OCI-LY1 (cell line): ENCODE results near the gene LIN9.

Experiments used
- H2AFZ ChIP-seq: fragments of 200-600 bp; sonication (generic), shearing (Covaris generic); 2 replicates; pipeline ENCODE4 v1.6.0; 2014; ENCODE audit warnings: antibody characterized with exemption, mild to moderate bottlenecking, low read length
- H3F3A ChIP-seq: fragments of 200-600 bp; sonication (generic), shearing (Covaris generic); 2 replicates; pipeline ENCODE4 v1.6.0; 2014; ENCODE audit warnings: mild to moderate bottlenecking, antibody characterized with exemption, low read length, moderate library complexity; ENCODE audit not compliant: insufficient read depth
- H3K27ac ChIP-seq: fragments of 200-600 bp; sonication (generic); 2 replicates; pipeline ENCODE4 v1.5.1; 2014; ENCODE audit warnings: low read length, mixed run types, mild to moderate bottlenecking, low read depth; ENCODE audit not compliant: poor library complexity, severe bottlenecking
- H3K27me3 ChIP-seq: fragments of 200-600 bp; sonication (generic); 2 replicates; pipeline ENCODE4 v1.6.0; 2014; ENCODE audit warnings: antibody characterized with exemption, mild to moderate bottlenecking, low read length, moderate library complexity; ENCODE audit not compliant: insufficient read depth
- H3K36me3 ChIP-seq: fragments of 200-600 bp; sonication (generic); 2 replicates; pipeline ENCODE4 v1.6.1; 2014; ENCODE audit warnings: mild to moderate bottlenecking, antibody characterized with exemption, low read length, moderate library complexity, mixed read lengths; ENCODE audit not compliant: insufficient read depth
- H3K4me1 ChIP-seq: fragments of 200-600 bp; sonication (generic); 2 replicates; pipeline ENCODE4 v1.5.1; 2014; ENCODE audit warnings: mild to moderate bottlenecking, low read length, moderate library complexity; ENCODE audit not compliant: insufficient read depth, severe bottlenecking
- H3K4me2 ChIP-seq: fragments of 200-600 bp; sonication (generic), shearing (Covaris generic); 2 replicates; pipeline ENCODE4 v1.6.1; 2014; ENCODE audit warnings: low read length
- H3K4me3 ChIP-seq: fragments of 200-600 bp; sonication (generic); 2 replicates; pipeline ENCODE4 v1.5.1; 2014; ENCODE audit warnings: low read length, low read depth, mild to moderate bottlenecking, mixed read lengths; ENCODE audit not compliant: poor library complexity, severe bottlenecking
- H3K79me2 ChIP-seq: fragments of 200-600 bp; shearing (Covaris generic); 2 replicates; pipeline ENCODE4 v1.6.1; 2016; ENCODE audit warnings: mixed run types, low read length, mixed read lengths; ENCODE audit not compliant: insufficient read depth
- H3K9ac ChIP-seq: fragments of 200-600 bp; sonication (generic), shearing (Covaris generic); 2 replicates; pipeline ENCODE4 v1.6.1; 2014; ENCODE audit warnings: mild to moderate bottlenecking, low read length, mixed read lengths
- H3K9me2 ChIP-seq: fragments of 200-600 bp; sonication (generic), shearing (Covaris generic); 2 replicates; pipeline ENCODE4 v1.6.1; 2014; ENCODE audit warnings: low read depth, mild to moderate bottlenecking, low read length, mixed read lengths
- H3K9me3 ChIP-seq: fragments of 200-600 bp; shearing (Covaris generic); 2 replicates; pipeline ENCODE4 v1.6.1; 2014; ENCODE audit warnings: low read length, mixed read lengths
- H4K20me1 ChIP-seq: fragments of 200-600 bp; sonication (generic), shearing (Covaris generic); 2 replicates; pipeline ENCODE4 v1.6.0; 2016; ENCODE audit warnings: mild to moderate bottlenecking, low read length; ENCODE audit not compliant: insufficient read depth
- EZH2 ChIP-seq: fragments of 200-600 bp; sonication (generic), shearing (Covaris generic); IDR thresholded peaks from 2 replicates; pipeline ENCODE4 v1.8.0; 2017; ENCODE audit warnings: borderline replicate concordance, mixed run types, mild to moderate bottlenecking, antibody characterized with exemption, low read length, moderate library complexity, mixed read lengths
- TF ChIP-seq, protein P1 (sequence below): fragments of 200-600 bp; sonication (generic), shearing (Covaris generic); IDR thresholded peaks from 2 replicates; pipeline ENCODE4 v1.5.1; 2017; ENCODE audit warnings: mild to moderate bottlenecking, antibody characterized with exemption, low read length, moderate library complexity, mixed read lengths

LIN9 gene

DNA sequence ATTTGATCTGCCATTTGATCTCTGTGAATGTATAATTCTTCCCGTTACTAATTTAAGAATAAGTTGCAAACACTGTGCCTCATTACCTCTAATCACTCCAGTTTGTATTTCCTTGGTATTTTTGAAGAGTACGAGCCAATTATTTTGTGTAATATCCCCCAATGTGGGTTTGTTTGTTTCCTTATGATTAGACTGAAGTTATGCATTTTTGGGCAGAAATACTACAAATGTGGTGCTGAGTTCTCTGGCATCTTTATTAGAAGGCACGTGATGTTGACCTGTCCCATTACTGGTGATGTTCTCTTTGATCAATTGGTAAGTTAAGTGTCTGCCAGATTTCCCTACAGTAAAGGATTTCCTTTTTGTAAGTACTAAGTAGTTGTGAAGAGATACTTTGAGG is 75.2 kb downstream of the LIN9 start:
- TF ChIP-seq, protein P1, sequence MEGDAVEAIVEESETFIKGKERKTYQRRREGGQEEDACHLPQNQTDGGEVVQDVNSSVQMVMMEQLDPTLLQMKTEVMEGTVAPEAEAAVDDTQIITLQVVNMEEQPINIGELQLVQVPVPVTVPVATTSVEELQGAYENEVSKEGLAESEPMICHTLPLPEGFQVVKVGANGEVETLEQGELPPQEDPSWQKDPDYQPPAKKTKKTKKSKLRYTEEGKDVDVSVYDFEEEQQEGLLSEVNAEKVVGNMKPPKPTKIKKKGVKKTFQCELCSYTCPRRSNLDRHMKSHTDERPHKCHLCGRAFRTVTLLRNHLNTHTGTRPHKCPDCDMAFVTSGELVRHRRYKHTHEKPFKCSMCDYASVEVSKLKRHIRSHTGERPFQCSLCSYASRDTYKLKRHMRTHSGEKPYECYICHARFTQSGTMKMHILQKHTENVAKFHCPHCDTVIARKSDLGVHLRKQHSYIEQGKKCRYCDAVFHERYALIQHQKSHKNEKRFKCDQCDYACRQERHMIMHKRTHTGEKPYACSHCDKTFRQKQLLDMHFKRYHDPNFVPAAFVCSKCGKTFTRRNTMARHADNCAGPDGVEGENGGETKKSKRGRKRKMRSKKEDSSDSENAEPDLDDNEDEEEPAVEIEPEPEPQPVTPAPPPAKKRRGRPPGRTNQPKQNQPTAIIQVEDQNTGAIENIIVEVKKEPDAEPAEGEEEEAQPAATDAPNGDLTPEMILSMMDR, result no peak
- TF ChIP-seq EZH2, result no peak
- Histone ChIP-seq H2AFZ (no peak overlapping the region; the same call in 1 of the 2 replicates), H3K36me3 (peaks cover 35% of the 10 kb centered on the region)

DNA sequence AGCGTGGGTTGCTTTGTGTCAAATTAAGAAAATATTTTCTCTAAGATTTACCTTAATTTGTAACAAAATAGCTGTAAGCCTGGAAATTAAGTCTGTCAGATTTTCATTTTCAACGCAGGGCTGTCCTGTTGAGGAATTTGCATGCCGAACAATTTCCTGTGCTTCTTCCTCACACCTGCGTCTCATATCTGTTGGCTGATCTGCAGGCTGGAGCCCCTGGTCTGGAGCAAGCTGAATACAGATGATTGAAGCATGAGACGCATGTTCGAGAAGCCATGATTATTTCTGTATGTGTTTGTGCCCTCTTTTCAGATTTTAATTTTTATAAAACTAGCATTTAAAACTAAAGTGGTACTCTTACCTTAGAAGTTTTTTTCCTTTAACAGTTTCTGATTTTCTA is 75.7 kb downstream of the LIN9 start:
- Histone ChIP-seq H2AFZ (no peak overlapping the region), H3K9ac (peak overlapping the region; percentile 67), H3K36me3 (peaks cover 32% of the 10 kb centered on the region), H3K9me3 (no peaks in the 10 kb centered on the region), H3K27ac (peak overlapping the region; percentile 85), H3K9me2 (no peaks in the 10 kb centered on the region), H3K4me2 (peak overlapping the region; percentile 89), H3K79me2 (no peaks in the 10 kb centered on the region), H3K27me3 (no peaks in the 10 kb centered on the region), H3K4me3 (peak overlapping the region; percentile 63), H4K20me1 (no peaks in the 10 kb centered on the region), H3F3A (no peaks in the 10 kb centered on the region), H3K4me1 (peaks cover 38% of the 10 kb centered on the region)
- TF ChIP-seq, protein P1, result no peak

More for the DNA sequence above, 75.2 kb downstream of the LIN9 start:
- Histone ChIP-seq H3K4me3 (peak overlapping the region; percentile 63), H3K9me2 (no peaks in the 10 kb centered on the region), H3K27me3 (no peaks in the 10 kb centered on the region), H3K27ac (peak overlapping the region; percentile 85), H3K79me2 (no peaks in the 10 kb centered on the region), H3K4me2 (peak overlapping the region; percentile 89), H3K4me1 (peaks cover 38% of the 10 kb centered on the region), H3K9ac (peak overlapping the region; percentile 67), H3K9me3 (no peaks in the 10 kb centered on the region), H4K20me1 (no peaks in the 10 kb centered on the region), H3F3A (no peaks in the 10 kb centered on the region)

DNA sequence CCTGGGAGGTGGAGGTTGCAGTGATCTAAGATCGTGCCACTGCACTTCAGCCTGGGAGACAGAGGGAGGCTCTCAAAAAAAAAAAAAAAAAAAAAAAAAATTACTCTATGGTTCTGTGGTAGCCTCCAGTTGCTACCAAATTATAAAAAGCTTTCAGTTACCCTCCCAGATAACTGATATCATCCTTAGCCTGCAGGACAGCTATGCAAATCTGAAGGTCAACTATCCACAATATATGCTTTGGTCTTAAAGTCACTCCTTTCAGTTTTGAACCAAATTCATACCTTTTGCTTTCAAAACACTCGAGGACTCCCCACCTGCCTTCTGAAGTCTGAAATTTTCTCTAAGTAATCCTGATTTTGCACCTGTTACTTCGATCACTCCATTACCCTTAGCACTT is 82.4 kb downstream of the LIN9 start:
- Histone ChIP-seq H3K27ac (peak overlapping the region; percentile 48), H4K20me1 (no peaks in the 10 kb centered on the region), H3K9ac (no peak overlapping the region), H3K36me3 (peaks cover 4% of the 10 kb centered on the region), H3K4me2 (no peak overlapping the region), H3K9me2 (no peaks in the 10 kb centered on the region), H3K27me3 (no peaks in the 10 kb centered on the region), H3K9me3 (no peaks in the 10 kb centered on the region), H3K4me3 (no peak overlapping the region), H3F3A (no peaks in the 10 kb centered on the region), H3K79me2 (no peaks in the 10 kb centered on the region), H3K4me1 (peaks cover 29% of the 10 kb centered on the region), H2AFZ (no peak overlapping the region)
- no peak for TF ChIP-seq EZH2
- TF ChIP-seq, protein P1, result no peak
